Testis (tissue), 2 donors: ENCODE results near the gene CLIC3.

Experiments used
- CTCF ChIP-seq, 3 experiments: fragments of 450-650 bp in 2 of 3; fragments of 200-600 bp in 1 of 3; sonication (generic) in 1 of 3; IDR thresholded peaks; one replicate each; pipeline ENCODE4 v1.5.1; 2016 to 2019; ENCODE audit warnings: antibody characterized with exemption in 3 of 3, mild to moderate bottlenecking in 2 of 3, moderate library complexity in 1 of 3
- POLR2A ChIP-seq: fragments of 450-650 bp; IDR thresholded peaks from one replicate; pipeline ENCODE4 v1.6.1; 2017; ENCODE audit warnings: antibody characterized with exemption, mild to moderate bottlenecking, moderate library complexity

GRCh38 chr9:136963751-136964150, 32.6 kb downstream of the CLIC3 start:
- TF ChIP-seq CTCF (IDR thresholded peaks at IDR 0.05), result no peak
- TF ChIP-seq POLR2A, result no peak
